Measurements from ENCODE around the gene PSMB7. TPM values are rescaled to one million over a fixed set of nuclear protein-coding genes. Genes with fewer than 3 reads are reported as not detected.

The PSMB7 gene
- total RNA-seq, 1 experiment from 2014 or later: 187 TPM

GRCh38 chr9:124439086-124439485 is 23.8 kb upstream of the PSMB7 start:
- H3K9me3 Mint-ChIP-seq: peaks cover 10% of the 10 kb centered on the region
- peak; percentile 88 for TF ChIP-seq GTF2I (CRISPR knock-in tag; conservative IDR thresholded peaks at IDR 0.05)
- no peak for TF ChIP-seq RORB (CRISPR knock-in tag; IDR thresholded peaks at IDR 0.05)
- TF ChIP-seq ZNF232 (CRISPR knock-in tag; IDR thresholded peaks at IDR 0.05): no peak
- TF ChIP-seq ZNF219 (CRISPR knock-in tag; IDR thresholded peaks at IDR 0.05; ENCODE audit: borderline replicate concordance): no peak
- CTCF ChIA-PET: interaction anchor here (1.1 to 1.4 kb wide), 2 partner anchors 20 to 29 kb away, joined by 3 to 4 read pairs; no protein-coding TSS in a partner anchor

DNA sequence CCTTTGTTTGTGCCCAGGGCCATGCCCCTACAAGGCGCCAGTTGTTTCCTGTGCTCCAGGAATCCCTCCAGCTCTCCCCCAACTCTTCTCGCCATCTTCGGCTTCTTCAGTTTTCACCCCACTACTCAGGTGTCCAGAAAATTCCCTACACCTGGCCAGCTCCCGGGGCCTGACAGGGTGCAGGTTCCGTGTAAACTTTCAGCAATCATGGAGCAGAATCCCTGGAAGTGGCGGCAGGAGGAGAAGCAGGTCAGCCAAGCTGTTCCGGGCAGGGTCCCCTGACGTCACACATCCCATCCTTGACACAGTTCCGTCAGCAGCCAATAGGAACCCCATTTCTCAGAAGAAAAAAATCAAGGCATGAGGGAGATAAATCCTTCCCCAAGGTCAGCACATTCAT is 22.8 kb upstream of the PSMB7 start:
- peaks cover 17% of the 10 kb centered on the region for H3K27me3 Mint-ChIP-seq (ENCODE audit: low read depth)
- peaks cover 6% of the 10 kb centered on the region; the same call in 1 of the 2 replicates for H3K9me3 Mint-ChIP-seq
- no peak overlapping the region for H3K4me3 Mint-ChIP-seq
- CTCF ChIA-PET: interaction anchor here (1.4 kb wide), 1 partner anchor 28 kb away, joined by 3 read pairs; no protein-coding TSS in a partner anchor
- TF ChIP-seq HMGA2 (CRISPR knock-in tag; IDR thresholded peaks at IDR 0.05) (no peak), SOX15 (CRISPR knock-in tag; IDR thresholded peaks at IDR 0.05) (no peak), MYBL2 (CRISPR knock-in tag; IDR thresholded peaks at IDR 0.05) (no peak), PRDM15 (CRISPR knock-in tag; IDR thresholded peaks at IDR 0.05) (no peak), ETV6 (CRISPR knock-in tag; IDR thresholded peaks at IDR 0.05) (no peak), NFE2L1 (CRISPR knock-in tag; IDR thresholded peaks at IDR 0.05) (no peak), ZNF138 (CRISPR knock-in tag; conservative IDR thresholded peaks at IDR 0.05) (no peak), STAT6 (CRISPR knock-in tag; conservative IDR thresholded peaks at IDR 0.05; ENCODE audit: low read depth) (no peak), RELA (CRISPR knock-in tag; IDR thresholded peaks at IDR 0.05; ENCODE audit: borderline replicate concordance) (no peak), ZNF532 (CRISPR knock-in tag; IDR thresholded peaks at IDR 0.05; ENCODE audit: borderline replicate concordance) (no peak), ESRRA (CRISPR knock-in tag; IDR thresholded peaks at IDR 0.05; ENCODE audit: borderline replicate concordance) (no peak)
- TF ChIP-seq, protein P1, sequence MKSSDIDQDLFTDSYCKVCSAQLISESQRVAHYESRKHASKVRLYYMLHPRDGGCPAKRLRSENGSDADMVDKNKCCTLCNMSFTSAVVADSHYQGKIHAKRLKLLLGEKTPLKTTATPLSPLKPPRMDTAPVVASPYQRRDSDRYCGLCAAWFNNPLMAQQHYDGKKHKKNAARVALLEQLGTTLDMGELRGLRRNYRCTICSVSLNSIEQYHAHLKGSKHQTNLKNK (CRISPR knock-in tag; IDR thresholded peaks at IDR 0.05): no peak
- TF ChIP-seq, protein P2, sequence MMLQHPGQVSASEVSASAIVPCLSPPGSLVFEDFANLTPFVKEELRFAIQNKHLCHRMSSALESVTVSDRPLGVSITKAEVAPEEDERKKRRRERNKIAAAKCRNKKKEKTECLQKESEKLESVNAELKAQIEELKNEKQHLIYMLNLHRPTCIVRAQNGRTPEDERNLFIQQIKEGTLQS (CRISPR knock-in tag; conservative IDR thresholded peaks at IDR 0.05): no peak
- TF ChIP-seq, protein P3, sequence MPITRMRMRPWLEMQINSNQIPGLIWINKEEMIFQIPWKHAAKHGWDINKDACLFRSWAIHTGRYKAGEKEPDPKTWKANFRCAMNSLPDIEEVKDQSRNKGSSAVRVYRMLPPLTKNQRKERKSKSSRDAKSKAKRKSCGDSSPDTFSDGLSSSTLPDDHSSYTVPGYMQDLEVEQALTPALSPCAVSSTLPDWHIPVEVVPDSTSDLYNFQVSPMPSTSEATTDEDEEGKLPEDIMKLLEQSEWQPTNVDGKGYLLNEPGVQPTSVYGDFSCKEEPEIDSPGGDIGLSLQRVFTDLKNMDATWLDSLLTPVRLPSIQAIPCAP (CRISPR knock-in tag; IDR thresholded peaks at IDR 0.05): no peak
- TF ChIP-seq, protein P4, sequence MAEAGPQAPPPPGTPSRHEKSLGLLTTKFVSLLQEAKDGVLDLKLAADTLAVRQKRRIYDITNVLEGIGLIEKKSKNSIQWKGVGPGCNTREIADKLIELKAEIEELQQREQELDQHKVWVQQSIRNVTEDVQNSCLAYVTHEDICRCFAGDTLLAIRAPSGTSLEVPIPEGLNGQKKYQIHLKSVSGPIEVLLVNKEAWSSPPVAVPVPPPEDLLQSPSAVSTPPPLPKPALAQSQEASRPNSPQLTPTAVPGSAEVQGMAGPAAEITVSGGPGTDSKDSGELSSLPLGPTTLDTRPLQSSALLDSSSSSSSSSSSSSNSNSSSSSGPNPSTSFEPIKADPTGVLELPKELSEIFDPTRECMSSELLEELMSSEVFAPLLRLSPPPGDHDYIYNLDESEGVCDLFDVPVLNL (CRISPR knock-in tag; IDR thresholded peaks at IDR 0.05; ENCODE audit: borderline replicate concordance, low read depth): no peak
- POLR2A ChIA-PET: no interaction called here
- H3K4me1 Mint-ChIP-seq: no peaks in the 10 kb centered on the region
- no peak for ATAC-seq
- peak; percentile 10 for DNase-seq (ENCODE audit: low spot score)
- H3K27ac Mint-ChIP-seq: no peak overlapping the region
- no peaks in the 10 kb centered on the region for H3K36me3 Mint-ChIP-seq

More at GRCh38 chr9:124439086-124439485, 23.8 kb upstream of the PSMB7 start:
- DNase-seq (ENCODE audit: low spot score) (no peak), ATAC-seq (no peak)
- Mint-ChIP-seq H3K4me3 (no peak overlapping the region), H3K27ac (no peak overlapping the region), H3K36me3 (no peaks in the 10 kb centered on the region), H3K4me1 (no peaks in the 10 kb centered on the region), H3K27me3 (ENCODE audit: low read depth) (peaks cover 17% of the 10 kb centered on the region)
- POLR2A ChIA-PET: no interaction called here

Measured in WTC11 (cell line).